Cardiac muscle cell (in vitro differentiated cells and primary cell): ENCODE data around the gene ERBB4. TPM values are rescaled to one million over a fixed set of nuclear protein-coding genes. Genes with fewer than 3 reads are reported as not detected.
A peak's percentile ranks its signal among the peaks of the same experiment; 100 is the strongest.

ENCODE experiments used
- DNase-seq, 2 donors: peaks; one replicate each; pipeline versions ENCODE4 v3.0.0 to v3.0.0-alpha.2; 2010 to 2017; ENCODE audit warnings: low read depth in 1 of 2, low spot score in 1 of 2
- H3K27ac ChIP-seq: fragments of 200-600 bp; sonication (generic); 2 replicates; pipeline ENCODE4 v1.5.1; 2016
- H3K27me3 ChIP-seq: fragments of 200-600 bp; sonication (generic); 2 replicates; pipeline ENCODE4 v1.6.0; 2016; ENCODE audit warnings: control low read depth
- H3K36me3 ChIP-seq: fragments of 200-600 bp; sonication (generic); 2 replicates; pipeline ENCODE4 v1.5.1; 2016; ENCODE audit warnings: control low read depth
- H3K4me1 ChIP-seq: fragments of 200-600 bp; sonication (generic); 2 replicates; pipeline ENCODE4 v1.8.1; 2017; ENCODE audit warnings: low read depth, mild to moderate bottlenecking, mixed run types
- H3K4me3 ChIP-seq: fragments of 200-600 bp; sonication (generic); 2 replicates; pipeline ENCODE4 v1.5.1; 2016; ENCODE audit warnings: mild to moderate bottlenecking
- H3K9me3 ChIP-seq: fragments of 200-600 bp; sonication (generic); 2 replicates; pipeline ENCODE4 v1.5.1; 2017; ENCODE audit warnings: low read depth, mild to moderate bottlenecking, control low read depth
- polyA plus RNA-seq: library from polyadenylated mRNA; unstranded; fragments of >200 nt; fragmentation: Nextera tagmentation; extraction: Ambion mirVana; gene quantifications from 2 replicates; pipeline ENCODE4 v1.2.1, GENCODE V29; 2016
- total RNA-seq: library from RNA; depleted of rRNA; stranded (reverse); fragments of >200 nt; gene quantifications from 2 replicates; pipeline ENCODE4 v1.2.3, GENCODE V29; 2016
- TF ChIP-seq, protein P1 (sequence below): IDR thresholded peaks from 2 replicates; pipeline ENCODE4 v1.5.1; 2012; ENCODE audit warnings: low read depth, mild to moderate bottlenecking, low read length

ERBB4 gene
- total and polyA plus RNA-seq, 2 experiments from 2014 or later: 38.1 to 42.1 TPM

GRCh38 chr2:211380041-211380440, 1158.6 kb downstream of the ERBB4 start:
- H3K4me1 ChIP-seq: no peaks in the 10 kb centered on the region
- H3K27me3 ChIP-seq: no peaks in the 10 kb centered on the region
- TF ChIP-seq, protein P1, sequence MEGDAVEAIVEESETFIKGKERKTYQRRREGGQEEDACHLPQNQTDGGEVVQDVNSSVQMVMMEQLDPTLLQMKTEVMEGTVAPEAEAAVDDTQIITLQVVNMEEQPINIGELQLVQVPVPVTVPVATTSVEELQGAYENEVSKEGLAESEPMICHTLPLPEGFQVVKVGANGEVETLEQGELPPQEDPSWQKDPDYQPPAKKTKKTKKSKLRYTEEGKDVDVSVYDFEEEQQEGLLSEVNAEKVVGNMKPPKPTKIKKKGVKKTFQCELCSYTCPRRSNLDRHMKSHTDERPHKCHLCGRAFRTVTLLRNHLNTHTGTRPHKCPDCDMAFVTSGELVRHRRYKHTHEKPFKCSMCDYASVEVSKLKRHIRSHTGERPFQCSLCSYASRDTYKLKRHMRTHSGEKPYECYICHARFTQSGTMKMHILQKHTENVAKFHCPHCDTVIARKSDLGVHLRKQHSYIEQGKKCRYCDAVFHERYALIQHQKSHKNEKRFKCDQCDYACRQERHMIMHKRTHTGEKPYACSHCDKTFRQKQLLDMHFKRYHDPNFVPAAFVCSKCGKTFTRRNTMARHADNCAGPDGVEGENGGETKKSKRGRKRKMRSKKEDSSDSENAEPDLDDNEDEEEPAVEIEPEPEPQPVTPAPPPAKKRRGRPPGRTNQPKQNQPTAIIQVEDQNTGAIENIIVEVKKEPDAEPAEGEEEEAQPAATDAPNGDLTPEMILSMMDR: no peak
- peaks cover 2% of the 10 kb centered on the region for H3K36me3 ChIP-seq
- no peak overlapping the region for H3K27ac ChIP-seq
- no peaks in the 10 kb centered on the region for H3K9me3 ChIP-seq
- H3K4me3 ChIP-seq: no peak overlapping the region
- no peak for DNase-seq

DNA sequence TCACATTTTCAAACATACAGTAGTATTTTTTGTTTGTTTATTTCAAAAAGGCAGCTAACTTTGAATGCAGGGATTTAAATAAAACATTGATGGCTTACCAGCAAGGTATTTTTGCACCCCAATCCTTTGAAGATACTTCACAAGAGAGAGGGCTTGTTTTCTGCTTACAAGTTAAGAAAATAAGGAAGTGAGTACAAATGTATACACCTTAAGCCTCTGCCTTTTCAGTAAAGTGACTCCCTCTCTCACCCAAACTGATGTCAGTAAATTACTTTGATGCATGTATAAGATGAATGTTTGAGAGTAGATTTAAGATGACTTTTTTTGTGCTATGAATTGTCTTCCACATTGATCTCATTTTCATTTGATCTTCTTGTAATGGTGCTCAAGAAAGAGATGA, 1162.2 kb downstream of the ERBB4 start:
- Histone ChIP-seq H3K27me3 (no peaks in the 10 kb centered on the region), H3K27ac (no peak overlapping the region), H3K4me3 (no peak overlapping the region), H3K36me3 (no peaks in the 10 kb centered on the region), H3K4me1 (no peaks in the 10 kb centered on the region), H3K9me3 (no peaks in the 10 kb centered on the region)
- TF ChIP-seq, protein P1: no peak
- no peak for DNase-seq

DNA sequence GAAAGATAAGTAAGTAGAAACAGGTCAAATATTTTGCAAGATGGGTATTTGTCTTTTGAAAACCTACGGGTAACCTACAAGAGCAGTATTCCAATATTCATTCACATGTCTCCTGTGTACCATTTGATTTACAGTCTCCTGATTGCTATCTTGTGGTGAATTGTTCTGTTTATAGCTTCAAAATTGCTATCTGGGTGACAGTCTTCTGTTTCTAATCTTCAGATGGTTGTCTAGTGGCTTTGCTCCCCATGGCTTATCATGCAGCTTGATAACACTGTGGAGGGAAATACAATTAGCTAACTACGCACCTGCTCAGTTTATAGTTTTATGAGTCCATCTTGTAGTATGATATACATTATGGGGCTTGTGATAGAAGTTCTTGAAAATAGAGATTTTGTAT, 1165.4 kb downstream of the ERBB4 start:
- no peaks in the 10 kb centered on the region for H3K27me3 ChIP-seq
- DNase-seq: no peak
- H3K9me3 ChIP-seq: no peaks in the 10 kb centered on the region
- no peaks in the 10 kb centered on the region for H3K4me1 ChIP-seq
- no peak overlapping the region for H3K27ac ChIP-seq
- H3K36me3 ChIP-seq: no peaks in the 10 kb centered on the region
- TF ChIP-seq, protein P1: no peak
- H3K4me3 ChIP-seq: no peak overlapping the region

GRCh38 chr2:211371465-211371864, 1167.1 kb downstream of the ERBB4 start:
- Histone ChIP-seq H3K9me3 (no peaks in the 10 kb centered on the region), H3K36me3 (no peaks in the 10 kb centered on the region), H3K4me3 (no peak overlapping the region), H3K27ac (no peak overlapping the region), H3K27me3 (no peaks in the 10 kb centered on the region), H3K4me1 (no peaks in the 10 kb centered on the region)
- DNase-seq: no peak
- TF ChIP-seq, protein P1: no peak

- H3K36me3 ChIP-seq: no peaks in the 10 kb centered on the region
- H3K4me1 ChIP-seq: no peaks in the 10 kb centered on the region
- DNase-seq: peak in 1 of 2 donors; percentile 2
- H3K4me3 ChIP-seq: no peak overlapping the region
- H3K9me3 ChIP-seq: no peaks in the 10 kb centered on the region
- TF ChIP-seq, protein P1: no peak
- H3K27me3 ChIP-seq: no peaks in the 10 kb centered on the region
- H3K27ac ChIP-seq: no peak overlapping the region
Observed at GRCh38 chr2:211368467-211368866, 1170.1 kb downstream of the ERBB4 start.

DNA sequence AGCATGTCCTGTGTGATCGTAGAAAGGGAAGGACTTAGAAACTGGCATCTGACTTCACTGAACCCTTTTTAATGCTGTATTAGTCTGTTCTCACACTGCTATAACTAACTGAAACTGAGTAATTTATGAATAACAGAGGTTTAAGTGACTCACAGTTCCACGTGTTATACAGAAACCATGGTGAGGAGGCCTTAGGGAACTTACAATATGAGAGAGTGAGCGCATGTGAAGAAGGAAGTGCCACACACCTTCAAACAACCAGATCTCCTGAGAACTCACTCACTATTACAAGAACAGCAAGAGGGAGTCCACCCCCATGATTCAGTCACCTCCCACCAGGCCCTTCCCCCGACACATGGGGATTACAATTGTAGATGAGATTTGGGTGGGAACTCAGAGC, 1170.9 kb downstream of the ERBB4 start:
- Histone ChIP-seq H3K9me3 (no peaks in the 10 kb centered on the region), H3K27ac (no peak overlapping the region), H3K36me3 (no peaks in the 10 kb centered on the region), H3K4me3 (no peak overlapping the region), H3K4me1 (no peaks in the 10 kb centered on the region), H3K27me3 (no peaks in the 10 kb centered on the region)
- no peak for DNase-seq
- TF ChIP-seq, protein P1: no peak
